ENCODE results near the gene MAP7D1. TPM values are rescaled to one million over a fixed set of nuclear protein-coding genes. Genes with fewer than 3 reads are reported as not detected.
"Not testable (repeated sequence)": the region's sequence is repeated elsewhere in the genome, so short reads cannot be mapped to it uniquely, and the experiment has no call there.

MAP7D1 gene
- total RNA-seq, 1 donor: 142 TPM

GRCh38 chr1:36156329-36157114, 562 bp downstream of the MAP7D1 start:
- Histone ChIP-seq H3K4me3 (ENCODE audit: low read length) (peak overlapping the region; percentile 82), H3K4me1 (ENCODE audit: insufficient read depth, low read length) (peaks cover 75% of the 10 kb centered on the region), H3K27me3 (ENCODE audit: insufficient read depth, low read length) (no peaks in the 10 kb centered on the region), H3K9me3 (ENCODE audit: low read depth, low read length) (no peaks in the 10 kb centered on the region)

DNA sequence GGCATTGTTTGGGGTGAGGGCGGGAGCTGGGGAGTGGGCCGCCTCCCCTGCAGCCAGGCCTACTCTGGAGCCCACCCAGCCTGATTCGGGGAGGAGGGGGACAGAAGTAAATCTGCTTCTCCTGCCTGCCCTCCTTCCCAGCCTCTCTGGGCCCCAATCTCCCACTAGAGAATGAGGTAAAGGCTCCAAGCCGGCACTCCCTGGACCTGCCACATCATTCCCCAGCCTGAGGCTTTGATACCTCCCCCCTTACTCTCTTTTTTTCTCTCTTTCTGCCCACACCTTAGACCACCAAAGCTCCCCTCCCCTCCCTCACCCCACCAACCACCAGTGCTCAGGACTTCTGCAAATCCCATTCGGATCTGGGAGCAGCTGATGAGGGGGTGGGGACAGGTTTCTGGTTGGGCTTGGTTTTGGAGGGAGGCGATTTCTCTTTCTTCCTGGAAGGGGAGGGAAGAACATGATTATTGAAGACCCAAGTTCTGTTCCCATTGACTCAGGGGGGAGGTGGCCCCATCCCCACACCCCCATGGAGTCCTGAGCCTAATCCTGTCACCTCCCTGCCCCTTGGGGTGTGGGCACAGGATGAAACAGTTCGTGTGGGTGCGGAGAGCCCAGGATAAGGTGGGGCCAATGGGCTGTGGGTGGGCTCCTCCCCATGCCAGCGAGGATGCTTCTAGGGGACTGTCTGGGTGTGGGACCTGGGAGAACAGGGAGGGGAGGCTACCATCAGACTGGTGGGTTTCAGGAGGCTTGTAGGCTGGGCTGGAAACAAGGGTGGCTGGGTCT, 1.3 kb downstream of the MAP7D1 start:
- H3K4me3 ChIP-seq (ENCODE audit: low read length): peak overlapping the region; percentile 82
- H3K27me3 ChIP-seq (ENCODE audit: insufficient read depth, low read length): no peaks in the 10 kb centered on the region
- no peaks in the 10 kb centered on the region for H3K9me3 ChIP-seq (ENCODE audit: low read depth, low read length)
- peaks cover 75% of the 10 kb centered on the region for H3K4me1 ChIP-seq (ENCODE audit: insufficient read depth, low read length)

- Histone ChIP-seq H3K4me1 (ENCODE audit: insufficient read depth, low read length) (peaks cover 75% of the 10 kb centered on the region), H3K27me3 (ENCODE audit: insufficient read depth, low read length) (no peaks in the 10 kb centered on the region), H3K4me3 (ENCODE audit: low read length) (peak overlapping the region; percentile 82), H3K9me3 (ENCODE audit: low read depth, low read length) (no peaks in the 10 kb centered on the region)
Measured at GRCh38 chr1:36157973-36158826, 2.2 kb downstream of the MAP7D1 start.

DNA sequence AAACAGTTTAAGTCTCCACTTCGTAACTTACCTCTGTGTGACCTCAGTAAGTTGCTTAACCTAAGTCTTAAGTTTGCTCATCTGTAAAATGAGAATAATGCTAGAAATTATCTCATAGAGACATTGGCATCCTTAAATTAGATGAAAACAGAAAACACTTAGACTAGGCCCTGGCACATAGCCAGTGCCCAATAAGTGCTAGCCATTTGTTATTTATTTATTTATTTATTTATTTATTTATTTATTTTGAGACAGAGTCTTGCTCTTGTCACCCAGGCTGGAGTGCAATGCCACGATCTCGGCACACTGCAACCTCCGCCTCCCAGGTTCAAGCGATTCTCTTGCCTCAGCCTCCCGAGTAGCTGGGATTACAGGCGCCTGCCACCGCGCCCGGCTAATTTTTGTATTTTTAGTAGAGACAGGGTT, 2.9 kb downstream of the MAP7D1 start:
- H3K4me3 ChIP-seq (ENCODE audit: low read length); H3K27me3 ChIP-seq (ENCODE audit: insufficient read depth, low read length); H3K9me3 ChIP-seq (ENCODE audit: low read depth, low read length): not testable (repeated sequence)

GRCh38 chr1:36159614-36160387, 3.8 kb downstream of the MAP7D1 start:
- Histone ChIP-seq H3K27me3 (ENCODE audit: insufficient read depth, low read length) (no peaks in the 10 kb centered on the region), H3K4me3 (ENCODE audit: low read length) (no peak overlapping the region)

More for the DNA sequence above, 2.9 kb downstream of the MAP7D1 start:
- H3K4me1 ChIP-seq (ENCODE audit: insufficient read depth, low read length): peaks cover 76% of the 10 kb centered on the region

GRCh38 chr1:36160388-36160948, 4.5 kb downstream of the MAP7D1 start:
- Histone ChIP-seq H3K4me3 (ENCODE audit: low read length) (peak overlapping the region; percentile 31), H3K9me3 (ENCODE audit: low read depth, low read length) (no peaks in the 10 kb centered on the region), H3K4me1 (ENCODE audit: insufficient read depth, low read length) (peaks cover 76% of the 10 kb centered on the region), H3K27me3 (ENCODE audit: insufficient read depth, low read length) (no peaks in the 10 kb centered on the region)

More at GRCh38 chr1:36159614-36160387, 3.8 kb downstream of the MAP7D1 start:
- H3K9me3 ChIP-seq (ENCODE audit: low read depth, low read length): no peaks in the 10 kb centered on the region
- H3K4me1 ChIP-seq (ENCODE audit: insufficient read depth, low read length): peaks cover 77% of the 10 kb centered on the region

- peak overlapping the region; percentile 31 for H3K4me3 ChIP-seq (ENCODE audit: low read length)
- peaks cover 81% of the 10 kb centered on the region for H3K4me1 ChIP-seq (ENCODE audit: insufficient read depth, low read length)
- no peaks in the 10 kb centered on the region for H3K9me3 ChIP-seq (ENCODE audit: low read depth, low read length)
- H3K27me3 ChIP-seq (ENCODE audit: insufficient read depth, low read length): no peaks in the 10 kb centered on the region
Measured at GRCh38 chr1:36160949-36161485, 5.1 kb downstream of the MAP7D1 start.

DNA sequence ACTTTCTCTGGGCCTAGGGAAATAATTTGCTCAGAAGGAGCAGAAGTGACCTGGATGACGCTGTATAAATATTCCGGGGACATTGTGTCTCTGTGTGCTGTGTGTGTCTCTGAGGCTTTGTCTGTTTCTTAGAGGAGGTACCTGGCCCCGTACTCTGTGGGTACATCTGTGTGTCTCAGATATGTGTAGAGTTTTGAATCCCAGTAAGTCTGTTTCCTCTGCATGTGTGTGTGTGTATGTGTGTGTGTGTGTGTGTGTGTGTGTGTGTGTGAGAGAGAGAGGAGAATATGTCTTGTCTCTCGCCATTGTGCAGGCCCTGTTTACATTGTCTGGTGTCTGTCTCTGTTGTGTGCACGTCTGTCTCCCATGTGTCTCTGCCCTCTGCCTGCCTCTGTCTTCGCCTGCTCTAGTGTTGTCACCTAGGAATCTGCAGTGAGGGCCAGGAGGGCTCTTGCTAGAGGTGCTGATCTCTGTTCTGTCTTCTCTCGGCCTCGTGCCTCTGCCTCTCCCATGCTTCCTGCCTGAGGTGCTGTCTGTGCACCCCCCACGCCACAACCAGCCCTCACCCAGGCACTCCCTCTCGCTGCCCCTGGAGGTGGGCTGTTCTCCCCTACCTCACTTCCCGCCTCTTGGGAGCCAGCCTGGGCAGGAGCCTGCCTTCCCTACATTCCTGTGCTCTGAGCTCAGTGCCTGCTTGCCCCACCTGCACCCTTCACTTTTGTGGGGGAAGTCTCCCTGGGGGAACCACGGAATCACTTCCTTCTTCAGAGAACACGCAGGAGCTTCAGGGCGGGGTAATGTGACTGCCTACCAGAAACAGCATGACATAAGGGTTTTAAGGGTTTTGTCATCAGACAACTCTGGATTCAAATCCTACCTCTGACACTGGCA, 5.9 kb downstream of the MAP7D1 start:
- Histone ChIP-seq H3K4me1 (ENCODE audit: insufficient read depth, low read length) (peaks cover 84% of the 10 kb centered on the region), H3K27me3 (ENCODE audit: insufficient read depth, low read length) (no peaks in the 10 kb centered on the region), H3K9me3 (ENCODE audit: low read depth, low read length) (no peaks in the 10 kb centered on the region), H3K4me3 (ENCODE audit: low read length) (peak overlapping the region; percentile 31)

- H3K27me3 ChIP-seq (ENCODE audit: insufficient read depth, low read length): no peaks in the 10 kb centered on the region
- H3K4me3 ChIP-seq (ENCODE audit: low read length): no peak overlapping the region
- H3K9me3 ChIP-seq (ENCODE audit: low read depth, low read length): no peaks in the 10 kb centered on the region
- peaks cover 85% of the 10 kb centered on the region for H3K4me1 ChIP-seq (ENCODE audit: insufficient read depth, low read length)
Measured at GRCh38 chr1:36162680-36163239, 6.8 kb downstream of the MAP7D1 start.

GRCh38 chr1:36163426-36163825, 7.5 kb downstream of the MAP7D1 start:
- H3K4me3 ChIP-seq (ENCODE audit: low read length): no peak overlapping the region
- no peaks in the 10 kb centered on the region for H3K9me3 ChIP-seq (ENCODE audit: low read depth, low read length)

GRCh38 chr1:36164361-36164760, 8.4 kb downstream of the MAP7D1 start:
- H3K9me3 ChIP-seq (ENCODE audit: low read depth, low read length): no peaks in the 10 kb centered on the region
- peaks cover 70% of the 10 kb centered on the region for H3K4me1 ChIP-seq (ENCODE audit: insufficient read depth, low read length)
- no peak overlapping the region for H3K4me3 ChIP-seq (ENCODE audit: low read length)
- H3K27me3 ChIP-seq (ENCODE audit: insufficient read depth, low read length): no peaks in the 10 kb centered on the region

More at GRCh38 chr1:36163426-36163825, 7.5 kb downstream of the MAP7D1 start:
- no peaks in the 10 kb centered on the region for H3K27me3 ChIP-seq (ENCODE audit: insufficient read depth, low read length)
- H3K4me1 ChIP-seq (ENCODE audit: insufficient read depth, low read length): peaks cover 79% of the 10 kb centered on the region

DNA sequence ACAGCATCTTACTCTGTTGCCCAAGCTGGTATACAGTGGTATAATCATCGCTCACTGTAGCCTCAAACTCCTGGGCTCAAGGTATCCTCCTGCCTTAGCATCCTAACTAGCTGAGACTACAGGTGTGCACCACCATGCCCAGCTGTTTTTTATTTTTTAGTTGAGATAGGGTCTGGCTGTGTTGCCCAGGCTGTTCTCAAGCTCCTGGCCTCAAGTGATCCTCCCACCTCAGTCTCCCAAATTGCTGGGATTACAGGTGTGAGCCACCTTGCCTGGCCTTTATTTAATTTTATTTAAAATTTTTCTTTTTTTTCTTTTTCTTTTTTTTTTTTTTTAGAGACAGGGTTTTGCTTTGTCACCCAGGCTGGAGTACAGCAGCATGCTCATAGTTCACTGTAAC, 9.2 kb downstream of the MAP7D1 start:
- Histone ChIP-seq H3K4me3 (ENCODE audit: low read length) (no peak overlapping the region), H3K9me3 (ENCODE audit: low read depth, low read length) (no peaks in the 10 kb centered on the region), H3K27me3 (ENCODE audit: insufficient read depth, low read length) (no peaks in the 10 kb centered on the region), H3K4me1 (ENCODE audit: insufficient read depth, low read length) (peaks cover 66% of the 10 kb centered on the region)

- no peaks in the 10 kb centered on the region for H3K27me3 ChIP-seq (ENCODE audit: insufficient read depth, low read length)
- no peaks in the 10 kb centered on the region for H3K9me3 ChIP-seq (ENCODE audit: low read depth, low read length)
- peaks cover 56% of the 10 kb centered on the region for H3K4me1 ChIP-seq (ENCODE audit: insufficient read depth, low read length)
- H3K4me3 ChIP-seq (ENCODE audit: low read length): no peak overlapping the region
Measured at GRCh38 chr1:36166136-36166535, 10.2 kb downstream of the MAP7D1 start.
